Esophagus (tissue), 2 donors: ENCODE results near the gene THOC6. TPM values are rescaled to one million over a fixed set of nuclear protein-coding genes. Genes with fewer than 3 reads are reported as not detected.

Experiments used
- H3K27ac ChIP-seq, 2 donors: one replicate each; pipeline ENCODE4 v1.5.1; 2013; ENCODE audit warnings: low read depth in 2 of 2, mild to moderate bottlenecking in 2 of 2, inconsistent platforms in 1 of 2, low read length in 1 of 2, moderate library complexity in 1 of 2
- H3K27me3 ChIP-seq, 2 donors: one replicate each; pipeline ENCODE4 v1.6.1; 2013; ENCODE audit warnings: low read length in 2 of 2, control low read depth in 1 of 2, mild to moderate bottlenecking in 1 of 2; ENCODE audit not compliant: insufficient read depth in 2 of 2, control insufficient read depth in 1 of 2
- H3K36me3 ChIP-seq, 2 donors: one replicate each; pipeline ENCODE4 v1.6.1; 2013; ENCODE audit warnings: low read length in 1 of 2; ENCODE audit not compliant: control insufficient read depth in 2 of 2, insufficient read depth in 2 of 2
- H3K4me1 ChIP-seq, 2 donors: one replicate each; pipeline ENCODE4 v1.6.1; 2013; ENCODE audit warnings: low read length in 1 of 2; ENCODE audit not compliant: control insufficient read depth in 2 of 2, insufficient read depth in 2 of 2
- H3K4me3 ChIP-seq, 2 donors: one replicate each; pipeline ENCODE4 v1.5.1; 2013; ENCODE audit warnings: low read length in 2 of 2, mild to moderate bottlenecking in 2 of 2, low read depth in 1 of 2, moderate library complexity in 1 of 2
- H3K9me3 ChIP-seq, 2 donors: one replicate each; pipeline ENCODE4 v1.6.1; 2013; ENCODE audit warnings: mild to moderate bottlenecking in 2 of 2, low read depth in 1 of 2, low read length in 1 of 2, moderate library complexity in 1 of 2; ENCODE audit not compliant: control insufficient read depth in 2 of 2, insufficient read depth in 1 of 2
- WGBS, 2 donors: extraction: QIAGEN DNeasy Blood & Tissue Kit; methylation state at CpG; one replicate each; pipeline ENCODE4 v1.1.7; 2013; 5-methylcytosine and 5-hydroxymethylcytosine counted together
- polyA plus RNA-seq, 2 donors: library from polyadenylated mRNA; stranded (reverse); fragments of 200-250 nt; gene quantifications; one replicate each; pipeline ENCODE4 v1.2.3, GENCODE V29; 2013
- donor health status: healthy with polysubstance abuse.
- donor health status: Bipolar disorder and iron deficiency.

THOC6 gene
- polyA plus RNA-seq, 2 donors = 24.3 to 37.2 TPM

DNA sequence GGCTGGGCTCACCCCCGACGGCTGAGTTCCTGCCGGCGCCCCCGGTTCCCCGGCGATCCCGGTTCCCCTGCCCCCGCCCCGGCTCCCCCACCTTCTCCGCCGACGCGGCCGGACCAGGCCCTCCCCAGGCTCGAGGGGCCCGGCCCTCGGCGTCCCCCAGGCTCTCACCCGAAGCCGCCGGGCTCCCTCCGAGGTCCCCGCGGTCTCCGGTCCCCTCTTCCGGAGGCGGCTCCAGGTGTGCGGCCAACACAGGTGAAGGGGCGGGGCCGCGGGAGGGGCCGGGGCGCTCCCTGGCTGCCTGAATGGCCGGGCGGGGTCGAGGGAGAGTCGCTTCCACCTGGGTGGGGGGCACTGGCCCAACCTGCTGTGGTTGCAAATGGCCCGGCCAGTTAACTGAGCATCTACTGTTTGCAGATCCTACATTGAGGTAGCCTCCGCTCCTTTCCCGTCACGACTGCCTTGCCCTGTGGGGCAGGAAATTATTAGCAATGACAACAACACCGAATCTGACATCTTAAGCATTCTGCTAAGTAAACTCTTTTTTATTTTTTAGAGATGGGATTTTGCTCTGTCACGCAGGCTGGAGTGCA is 13.0 kb downstream of the THOC6 start, which contains the start of gene BICDL2:
Gene BICDL2, minus strand, starts transcription at position 219 of the 590 bp plus-strand sequence. CDS start 1,448 bp downstream, outside the sequence.
- Histone ChIP-seq H3K9me3 (no peaks in the 10 kb centered on the region), H3K4me3 (peak within 1 kb of the TSS; percentile 61 to 69), H3K36me3 (peaks cover 0 to 4% of the 10 kb centered on the region in 2 donors), H3K27ac (peak within 1 kb of the TSS; percentile 85 to 92), H3K4me1 (peaks cover 0 to 5% of the 10 kb centered on the region in 2 donors), H3K27me3 (peaks cover 0 to 3% of the 10 kb centered on the region in 2 donors)
- WGBS, 2 donors = 4 to 7% methylated on average over 19 to 44 of the region's 44 CpGs

DNA sequence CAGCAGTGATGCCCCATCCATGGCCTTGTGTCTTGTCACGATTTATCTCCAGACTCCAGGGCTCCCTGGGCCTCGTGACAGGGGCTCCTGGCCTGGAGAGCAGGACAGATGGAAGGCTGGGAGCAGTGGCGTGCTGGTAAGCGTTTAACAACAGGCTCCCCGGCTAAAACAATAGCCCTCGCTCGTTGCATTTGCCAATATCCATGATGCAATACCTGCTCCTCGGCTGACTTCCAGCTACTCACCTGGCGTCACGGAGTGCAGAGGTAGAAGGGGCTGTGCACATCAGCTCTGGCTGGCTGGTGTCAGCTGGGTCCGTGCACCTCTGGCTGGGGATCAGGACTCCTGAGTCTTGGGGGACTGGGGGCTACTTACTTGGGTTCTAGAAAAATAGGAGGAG is 14.4 kb downstream of the THOC6 start:
- Histone ChIP-seq H3K36me3 (no peaks in the 10 kb centered on the region), H3K9me3 (no peaks in the 10 kb centered on the region), H3K4me3 (no peak overlapping the region), H3K27ac (peak overlapping the region; percentile 23 to 92), H3K27me3 (peaks cover 0 to 3% of the 10 kb centered on the region in 2 donors), H3K4me1 (peaks cover 0 to 2% of the 10 kb centered on the region in 2 donors)
- 24 to 32% methylated on average over 11 of the region's 11 CpGs for WGBS, 2 donors

DNA sequence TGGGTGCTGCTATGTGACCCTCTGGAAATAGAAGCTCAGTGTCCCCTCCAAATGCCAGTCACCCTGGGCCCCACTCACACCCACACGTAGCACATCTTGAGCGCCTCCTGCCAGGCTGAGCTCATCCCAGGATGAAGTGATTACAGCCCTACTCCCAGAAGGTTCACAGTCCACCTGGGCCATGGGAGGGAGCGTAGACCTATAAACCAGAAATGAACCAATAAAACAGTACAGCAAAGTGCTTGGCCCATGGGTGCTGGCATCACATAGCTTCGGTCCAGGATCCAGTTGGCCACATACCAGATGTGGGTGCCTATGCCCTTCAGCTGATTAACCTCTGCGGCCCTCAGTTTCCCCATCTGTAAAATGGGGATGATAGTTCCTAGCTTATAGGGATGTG is 15.1 kb downstream of the THOC6 start:
- Histone ChIP-seq H3K27ac (peak overlapping the region in 1 of 2 donors; percentile 92), H3K36me3 (no peaks in the 10 kb centered on the region), H3K4me1 (peaks cover 0 to 2% of the 10 kb centered on the region in 2 donors), H3K9me3 (no peaks in the 10 kb centered on the region), H3K27me3 (peaks cover 0 to 3% of the 10 kb centered on the region in 2 donors), H3K4me3 (no peak overlapping the region)
- 68 to 81% methylated on average over 5 of the region's 5 CpGs for WGBS, 2 donors

- Histone ChIP-seq H3K27ac (no peak overlapping the region), H3K36me3 (no peaks in the 10 kb centered on the region), H3K4me1 (peaks cover 5 to 6% of the 10 kb centered on the region in 2 donors), H3K9me3 (no peaks in the 10 kb centered on the region), H3K27me3 (peaks cover 0 to 14% of the 10 kb centered on the region in 2 donors), H3K4me3 (no peak overlapping the region)
- 83 to 84% methylated on average over 3 of the region's 3 CpGs for WGBS, 2 donors
Observed at GRCh38 chr16:3042376-3042775, 18.5 kb downstream of the THOC6 start.

DNA sequence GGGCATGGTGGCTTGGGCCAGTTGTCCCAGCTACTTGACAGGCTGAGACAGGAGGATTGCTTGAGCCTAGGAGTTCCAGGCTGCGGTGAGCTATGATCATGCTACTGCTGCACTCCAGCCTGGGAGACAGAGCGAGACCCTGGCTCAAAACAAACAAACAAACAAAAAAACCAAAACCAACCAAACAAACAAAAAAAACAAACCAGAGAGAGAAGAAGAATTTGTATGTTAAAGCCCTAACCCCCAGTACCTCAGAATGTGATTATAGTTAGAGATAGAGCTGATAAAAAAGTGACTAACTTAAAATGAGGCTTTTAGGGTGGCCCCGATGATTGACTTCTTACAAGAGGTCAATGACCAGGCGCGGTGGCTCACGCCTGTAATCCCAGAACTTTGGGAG is 20.9 kb downstream of the THOC6 start:
- H3K4me3 ChIP-seq = no peak overlapping the region
- WGBS, 2 donors = 90 to 91% methylated on average over 6 of the region's 6 CpGs
- no peak overlapping the region for H3K27ac ChIP-seq
- peaks cover 5 to 6% of the 10 kb centered on the region in 2 donors for H3K4me1 ChIP-seq
- H3K36me3 ChIP-seq = no peaks in the 10 kb centered on the region
- H3K27me3 ChIP-seq = peaks cover 0 to 20% of the 10 kb centered on the region in 2 donors
- no peaks in the 10 kb centered on the region for H3K9me3 ChIP-seq

GRCh38 chr16:3045758-3046640 is 22.2 kb downstream of the THOC6 start, which contains the start of gene MMP25:
TSS of gene MMP25 (plus strand) at chr16:3046561. CDS start at chr16:3046918, 357 bp downstream.
- Histone ChIP-seq H3K4me1 (peaks cover 5 to 6% of the 10 kb centered on the region in 2 donors), H3K4me3 (peak within 1 kb of the TSS; percentile 30 to 51), H3K27me3 (peaks cover 0 to 20% of the 10 kb centered on the region in 2 donors), H3K9me3 (no peaks in the 10 kb centered on the region), H3K36me3 (no peaks in the 10 kb centered on the region), H3K27ac (no peak within 1 kb of the TSS)
- 1 to 2% methylated on average over 47 to 86 of the region's 86 CpGs for WGBS, 2 donors

DNA sequence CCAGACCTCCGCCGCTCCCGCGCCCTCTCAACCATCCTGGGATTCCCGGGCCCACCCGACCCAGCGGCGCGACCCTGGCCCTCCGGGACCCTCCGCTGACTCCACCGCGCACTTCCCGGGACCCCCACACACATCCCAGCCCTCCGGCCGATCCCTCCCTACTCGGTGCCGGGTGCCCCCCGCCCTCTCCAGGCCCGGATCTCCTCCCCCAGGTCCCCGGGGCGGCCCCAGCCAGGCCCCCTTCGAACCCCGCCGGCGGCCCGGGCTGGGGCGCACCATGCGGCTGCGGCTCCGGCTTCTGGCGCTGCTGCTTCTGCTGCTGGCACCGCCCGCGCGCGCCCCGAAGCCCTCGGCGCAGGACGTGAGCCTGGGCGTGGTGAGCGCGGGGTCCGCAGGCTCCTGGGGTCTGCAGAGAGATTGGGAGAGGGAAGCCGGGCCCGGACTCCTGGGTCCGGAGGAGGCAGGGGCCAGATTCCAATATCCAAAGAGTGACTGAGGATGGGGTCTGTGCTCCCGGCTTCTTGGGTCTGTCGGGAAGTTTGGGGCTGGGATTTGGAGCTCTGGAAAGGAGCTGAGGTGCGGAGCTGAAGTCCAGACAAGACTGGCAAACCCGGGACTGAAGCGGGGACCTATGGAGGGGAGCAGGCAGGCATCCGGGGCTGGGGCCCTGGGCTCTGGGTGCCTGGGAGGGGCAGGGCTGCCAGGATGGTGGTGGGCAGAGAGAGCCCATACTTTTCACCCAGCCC is 23.0 kb downstream of the THOC6 start:
- H3K9me3 ChIP-seq = no peaks in the 10 kb centered on the region
- no peak overlapping the region for H3K27ac ChIP-seq
- H3K27me3 ChIP-seq = peaks cover 0 to 20% of the 10 kb centered on the region in 2 donors
- whole genome bisulfite sequencing, 2 donors = 1 to 2% methylated on average over 43 to 54 of the region's 54 CpGs
- peak overlapping the region; percentile 30 to 51 for H3K4me3 ChIP-seq
- peaks cover 5 to 6% of the 10 kb centered on the region in 2 donors for H3K4me1 ChIP-seq
- no peaks in the 10 kb centered on the region for H3K36me3 ChIP-seq

- 15 to 16% methylated on average over 13 of the region's 13 CpGs for WGBS, 2 donors
- peaks cover 0 to 20% of the 10 kb centered on the region in 2 donors for H3K27me3 ChIP-seq
- H3K4me3 ChIP-seq = no peak overlapping the region
- no peak overlapping the region for H3K27ac ChIP-seq
- no peaks in the 10 kb centered on the region for H3K9me3 ChIP-seq
- H3K36me3 ChIP-seq = no peaks in the 10 kb centered on the region
- H3K4me1 ChIP-seq = peaks cover 5 to 6% of the 10 kb centered on the region in 2 donors
Observed at GRCh38 chr16:3047387-3047720, 23.5 kb downstream of the THOC6 start.

- WGBS, 2 donors = 79 to 86% methylated on average over 26 of the region's 26 CpGs
- H3K36me3 ChIP-seq = peaks cover 0 to 5% of the 10 kb centered on the region in 2 donors
- peaks cover 6 to 7% of the 10 kb centered on the region in 2 donors for H3K4me1 ChIP-seq
- no peak overlapping the region for H3K4me3 ChIP-seq
- no peaks in the 10 kb centered on the region for H3K9me3 ChIP-seq
- no peak overlapping the region for H3K27ac ChIP-seq
- peaks cover 0 to 14% of the 10 kb centered on the region in 2 donors for H3K27me3 ChIP-seq
Observed at GRCh38 chr16:3049921-3050481, 26.2 kb downstream of the THOC6 start.
